ENCODE measurements around the gene CAPN9. TPM values are rescaled to one million over a fixed set of nuclear protein-coding genes. Genes with fewer than 3 reads are reported as not detected.

Gene CAPN9
- total RNA-seq, 4 donors from 2014 or later: 13.1 TPM; not detected in 3

DNA sequence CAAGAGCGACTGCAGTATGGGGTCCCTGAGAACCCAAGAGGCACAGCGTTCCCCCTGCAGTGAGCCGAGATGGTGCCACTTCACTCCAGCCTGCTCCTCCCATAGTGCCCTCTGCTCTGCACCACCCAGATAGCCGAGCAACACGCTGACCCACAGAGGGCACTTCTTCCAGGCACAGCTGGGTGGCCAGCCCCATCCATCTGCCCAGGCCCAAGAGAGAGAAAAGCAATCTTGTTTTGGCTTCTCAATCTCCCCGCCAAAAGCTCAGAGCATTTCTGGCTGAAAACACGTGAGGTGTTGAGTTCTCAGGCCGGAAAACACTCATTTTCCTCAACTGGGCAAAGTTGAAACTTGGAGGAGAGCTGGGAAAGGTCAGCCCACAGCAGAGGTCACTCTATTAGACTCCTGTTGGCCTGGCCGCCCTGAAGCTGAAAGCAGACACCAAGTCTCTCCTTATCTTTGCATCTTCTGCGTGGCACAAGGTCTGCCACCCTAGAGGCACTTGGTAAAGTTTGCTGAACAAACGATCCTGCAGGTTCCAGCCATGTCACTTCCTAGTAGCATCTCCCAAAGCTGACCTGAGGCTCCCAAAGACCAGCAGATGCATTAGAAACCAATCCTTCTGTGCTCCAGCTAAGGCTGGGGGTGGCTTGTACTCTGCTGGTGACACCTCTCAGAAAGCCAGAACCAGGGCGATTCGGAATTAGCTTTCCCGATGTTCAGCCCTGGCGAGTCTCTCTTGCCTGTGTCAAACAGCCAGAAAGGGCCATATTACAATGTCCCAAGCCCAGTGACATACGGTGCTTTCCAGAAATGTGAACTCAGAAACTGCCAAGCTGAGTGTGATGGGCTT lies 10.9 kb downstream of the CAPN9 start:
- no peaks in the 10 kb centered on the region for H3K36me3 ChIP-seq
- no peak overlapping the region for H3K4me3 ChIP-seq
- no peak for DNase-seq (ENCODE audit: low spot score in 2 of 2)
- no peak overlapping the region for H3K27ac ChIP-seq
- no peak for TF ChIP-seq EP300 (IDR thresholded peaks at IDR 0.05)
- TF ChIP-seq POLR2A (IDR thresholded peaks at IDR 0.05): no peak
- no peak for TF ChIP-seq CTCF (IDR thresholded peaks at IDR 0.05)
- no peaks in the 10 kb centered on the region for H3K27me3 ChIP-seq
- no peaks in the 10 kb centered on the region for H3K9me3 ChIP-seq
- peaks cover 0 to 15% (median 2%) of the 10 kb centered on the region in 4 donors for H3K4me1 ChIP-seq
- WGBS, 2 donors: 76 to 86% methylated on average over 15 to 16 of the region's 16 CpGs

DNA sequence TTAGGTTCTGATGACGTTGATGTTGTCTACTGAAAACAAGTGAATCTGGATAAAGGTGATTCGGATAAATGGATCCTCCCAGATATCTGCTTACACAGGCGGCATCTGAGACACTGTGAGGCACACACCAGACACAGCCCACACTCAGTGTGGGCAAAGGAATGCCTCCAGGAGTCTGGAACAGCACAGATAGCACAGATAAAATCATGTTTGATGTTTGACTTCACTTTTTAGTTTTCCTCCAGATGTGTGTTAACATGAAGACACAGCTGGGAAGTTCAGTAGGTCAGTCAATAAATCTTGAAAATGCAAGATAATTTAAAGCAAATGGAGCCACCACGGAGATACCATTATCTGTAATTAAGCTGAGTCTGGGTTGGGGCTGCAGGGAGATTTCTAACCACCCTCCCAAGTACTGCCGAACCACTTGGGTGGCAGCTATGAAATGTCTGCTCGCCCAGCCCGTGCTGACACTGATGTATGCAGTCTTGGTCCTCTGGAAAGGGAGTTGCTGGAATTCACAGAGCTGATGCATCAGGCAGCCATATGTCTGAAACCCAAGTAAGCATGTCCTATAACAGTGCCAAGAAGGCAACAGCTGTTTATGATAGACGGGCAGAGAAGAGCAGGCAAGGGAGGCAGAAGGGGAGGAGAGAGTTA lies 11.7 kb downstream of the CAPN9 start:
- Histone ChIP-seq H3K27me3 (no peaks in the 10 kb centered on the region), H3K4me3 (no peak overlapping the region), H3K9me3 (peaks cover 0 to 3% (median 0%) of the 10 kb centered on the region in 4 donors), H3K4me1 (peaks cover 0 to 8% (median 0%) of the 10 kb centered on the region in 4 donors), H3K27ac (no peak overlapping the region), H3K36me3 (no peaks in the 10 kb centered on the region)
- no peak for DNase-seq (ENCODE audit: low spot score in 2 of 2)
- TF ChIP-seq CTCF (IDR thresholded peaks at IDR 0.05) (no peak), POLR2A (IDR thresholded peaks at IDR 0.05) (no peak), EP300 (IDR thresholded peaks at IDR 0.05) (no peak)
- WGBS, 2 donors: 59 to 66% methylated on average over 8 of the region's 8 CpGs

DNA sequence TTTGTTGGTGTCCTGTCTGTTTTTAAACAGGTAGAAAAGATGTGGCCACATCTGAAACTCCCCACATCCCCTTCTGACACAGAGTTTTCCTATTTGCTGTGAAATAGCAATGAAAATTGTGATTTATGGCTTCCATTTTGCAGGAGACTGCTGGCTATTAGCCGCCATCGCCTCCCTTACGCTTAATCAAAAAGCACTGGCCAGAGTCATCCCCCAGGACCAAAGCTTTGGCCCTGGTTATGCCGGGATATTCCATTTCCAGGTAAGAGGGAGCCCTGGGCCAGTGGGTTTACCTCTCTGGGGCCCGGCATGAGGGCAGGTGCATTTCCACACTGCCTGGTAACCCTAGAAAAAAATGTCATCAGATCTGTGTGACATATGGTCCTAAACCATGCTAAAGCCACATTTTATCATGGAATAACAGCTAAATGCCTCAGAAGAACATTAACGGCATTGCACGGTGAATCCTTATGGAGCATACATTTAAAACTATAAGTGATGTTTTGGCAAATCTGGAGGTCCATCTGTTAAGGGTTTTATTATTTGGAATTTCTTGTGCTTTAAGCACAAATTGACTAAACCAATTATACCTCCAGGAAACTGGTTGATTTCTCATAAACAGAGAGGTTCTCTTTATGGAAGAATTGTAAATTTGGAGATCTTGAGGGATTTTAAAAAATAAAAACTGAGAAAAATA lies 12.3 kb downstream of the CAPN9 start:
- TF ChIP-seq CTCF (IDR thresholded peaks at IDR 0.05) (no peak), POLR2A (IDR thresholded peaks at IDR 0.05) (no peak), EP300 (IDR thresholded peaks at IDR 0.05) (no peak)
- H3K4me1 ChIP-seq: peaks cover 0 to 5% (median 0%) of the 10 kb centered on the region in 4 donors
- H3K27ac ChIP-seq: no peak overlapping the region
- H3K36me3 ChIP-seq: no peaks in the 10 kb centered on the region
- DNase-seq (ENCODE audit: low spot score in 2 of 2): no peak
- no peaks in the 10 kb centered on the region for H3K27me3 ChIP-seq
- no peak overlapping the region for H3K4me3 ChIP-seq
- 85 to 95% methylated on average over 7 of the region's 7 CpGs for WGBS, 2 donors
- H3K9me3 ChIP-seq: peaks cover 0 to 5% (median 0%) of the 10 kb centered on the region in 4 donors

- no peak for TF ChIP-seq POLR2A (IDR thresholded peaks at IDR 0.05)
- TF ChIP-seq CTCF (IDR thresholded peaks at IDR 0.05): no peak
- TF ChIP-seq EP300 (IDR thresholded peaks at IDR 0.05): no peak
- Histone ChIP-seq H3K4me1 (no peaks in the 10 kb centered on the region), H3K9me3 (peaks cover 0 to 5% (median 0%) of the 10 kb centered on the region in 4 donors), H3K4me3 (no peak overlapping the region), H3K36me3 (no peaks in the 10 kb centered on the region), H3K27me3 (no peaks in the 10 kb centered on the region), H3K27ac (no peak overlapping the region)
- DNase-seq (ENCODE audit: low spot score in 2 of 2): no peak
- 64 to 73% methylated on average over 7 of the region's 7 CpGs for WGBS, 2 donors
Observed at GRCh38 chr1:230760360-230760827, 13.2 kb downstream of the CAPN9 start.

All from tibial nerve (tissue), 4 donors.